CD4-positive, alpha-beta T cell (primary cell): ENCODE data around the gene SSBP2. TPM values are rescaled to one million over a fixed set of nuclear protein-coding genes. Genes with fewer than 3 reads are reported as not detected.

Experiments
- ATAC-seq: fragments of 200-7000 bp; cut with Tn5 transposase; one replicate; pipeline ENCODE4 v1.10.0; 2022; ENCODE audit warnings: mild to moderate bottlenecking; ENCODE audit not compliant: poor library complexity
- CTCF ChIA-PET: fragments of 350-600 bp; sonication (Branson Sonifier 250); formaldehyde crosslinking; loops from one replicate; lab custom pipeline; 2021; ENCODE audit warnings: antibody characterized with exemption, inconsistent platforms; lab: Charles Lee
- POLR2A ChIA-PET: fragments of 350-600 bp; sonication (Branson Sonifier 250); formaldehyde crosslinking; loops from one replicate; lab custom pipeline; 2021; ENCODE audit warnings: antibody characterized with exemption, inconsistent platforms; lab: Charles Lee
- DNase-seq, 14 experiments: peaks; one replicate each; pipeline ENCODE4 v3.0.0-alpha.2; 2013 to 2020; ENCODE audit warnings: mixed read lengths in 2 of 14
- H3K27ac ChIP-seq, 2 donors: one replicate each; pipeline versions ENCODE4 v1.5.1 to v1.7.0; 2013; ENCODE audit warnings: low read length in 2 of 2, low read depth in 1 of 2, mild to moderate bottlenecking in 1 of 2
- H3K27me3 ChIP-seq, 2 experiments: 1 replicate in 1 of 2; 2 replicates in 1 of 2; pipeline versions ENCODE4 v1.6.1 to v1.7.0; 2013; ENCODE audit warnings: low read length in 2 of 2, control low read depth in 1 of 2, mild to moderate bottlenecking in 1 of 2, moderate library complexity in 1 of 2; ENCODE audit not compliant: insufficient read depth in 2 of 2, control insufficient read depth in 1 of 2
- H3K36me3 ChIP-seq: one replicate; pipeline ENCODE4 v1.6.1; 2013; ENCODE audit warnings: low read length, control low read depth; ENCODE audit not compliant: insufficient read depth
- H3K4me1 ChIP-seq: one replicate; pipeline ENCODE4 v1.6.1; 2013; ENCODE audit warnings: low read length, control low read depth; ENCODE audit not compliant: insufficient read depth
- H3K4me3 ChIP-seq: one replicate; pipeline ENCODE4 v1.5.1; 2013; ENCODE audit warnings: mild to moderate bottlenecking, low read length, moderate library complexity
- H3K9me3 ChIP-seq, 2 experiments: 1 replicate in 1 of 2; 2 replicates in 1 of 2; pipeline versions ENCODE4 v1.6.1 to v1.7.0; 2013; ENCODE audit warnings: low read length in 2 of 2, mild to moderate bottlenecking in 2 of 2, control low read depth in 1 of 2, moderate library complexity in 1 of 2; ENCODE audit not compliant: control insufficient read depth in 1 of 2, insufficient read depth in 1 of 2
- H3K27ac Mint-ChIP-seq: one replicate; pipeline ENCODE4 v1.8.0; 2020; ENCODE audit warnings: mixed read lengths
- H3K27me3 Mint-ChIP-seq: one replicate; pipeline ENCODE4 v1.8.0; 2021; ENCODE audit warnings: mixed read lengths
- H3K36me3 Mint-ChIP-seq: one replicate; pipeline ENCODE4 v1.8.0; 2021; ENCODE audit warnings: low read depth, mixed read lengths
- H3K4me1 Mint-ChIP-seq: one replicate; pipeline ENCODE4 v1.8.0; 2021; ENCODE audit warnings: low read depth, mixed read lengths
- H3K4me3 Mint-ChIP-seq: one replicate; pipeline ENCODE4 v1.8.0; 2020; ENCODE audit warnings: mild to moderate bottlenecking, mixed read lengths
- H3K9me3 Mint-ChIP-seq: one replicate; pipeline ENCODE4 v1.8.0; 2020; ENCODE audit warnings: mixed read lengths
- intact Hi-C, 2 experiments: fragments of 100-400 bp; cut with DNase I in 1 of 2; cut with micrococcal nuclease in 1 of 2; formaldehyde crosslinking; loops; one replicate each; pipeline versions ENCODE4 v1.15.1 to v1.9.0; 2023 to 2025; cut with DNase I, micrococcal nuclease
- polyA plus RNA-seq, 2 donors: library from polyadenylated mRNA; unstranded; fragments of 120-200 nt; gene quantifications; one replicate each; pipeline ENCODE4 v1.2.1, GENCODE V29; 2013
- total RNA-seq, 174 experiments: library from RNA in 2 of 174; stranded (reverse) in 2 of 174; gene quantifications; one replicate each; pipeline ENCODE4 v1.2.3 and lab custom pipeline; 2021 to 2026
- TF ChIP-seq, protein P1 (sequence below): fragments of 200-600 bp; IDR thresholded peaks from one replicate; pipeline ENCODE4 v1.8.0; 2022; ENCODE audit warnings: antibody characterized with exemption, mild to moderate bottlenecking

SSBP2 gene
- total RNA-seq (10 to 100 TPM; 33.5 to 36.3 TPM), total RNA-seq (lab: John Stamatoyannopoulos, UW) (4.6 to 97.0 (median 27.0) reads per million in 172 experiments)
- 33.5 TPM for polyA plus RNA-seq (2013, experiment 1 of 2)
- 41.9 TPM for polyA plus RNA-seq (2013, experiment 2 of 2)

DNA sequence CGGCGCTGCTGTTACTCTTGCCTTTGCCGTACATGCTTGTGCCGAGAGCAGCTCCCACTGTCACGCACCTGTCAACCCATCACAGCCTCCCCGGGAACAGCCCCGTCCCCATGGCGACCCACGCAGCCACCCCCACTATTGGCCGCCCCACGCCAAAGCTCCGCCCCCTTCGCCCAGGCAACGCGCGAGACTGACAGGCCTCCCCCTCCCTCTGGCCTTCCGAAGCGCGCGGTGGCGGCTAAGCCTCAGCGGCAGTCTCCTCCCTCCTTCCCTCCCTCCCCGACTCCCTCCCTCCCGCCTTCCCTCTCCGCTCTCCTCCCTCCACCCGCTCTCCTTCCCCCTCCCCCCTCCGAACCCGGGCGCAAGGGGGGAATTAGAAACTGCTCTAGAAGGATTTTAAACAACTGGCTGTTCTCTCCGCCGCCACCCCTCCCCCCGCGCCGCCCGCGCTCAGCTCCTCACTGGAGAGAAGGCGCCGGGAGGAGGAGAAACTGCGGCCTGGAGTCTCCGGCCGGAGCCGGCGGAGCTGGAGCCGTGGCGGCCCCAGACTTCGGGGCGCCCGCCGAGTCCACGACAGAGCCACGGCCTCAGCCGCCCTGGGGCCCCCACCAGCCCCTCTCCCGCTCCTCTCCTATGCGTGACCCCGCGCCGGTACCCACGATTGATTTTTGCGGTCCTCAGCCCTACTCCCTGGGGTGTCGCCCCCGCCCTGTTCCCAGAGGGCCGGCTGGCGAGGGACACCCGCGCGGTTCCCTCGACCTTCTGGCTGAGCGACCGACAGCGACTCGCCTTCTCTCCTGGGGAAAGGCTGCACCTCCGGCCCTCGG lies at the start of gene SSBP2:
Gene SSBP2 (minus strand): TSS at position 89 of the 827 bp plus-strand sequence. CDS start 55 bp downstream, at position 34.
- peaks cover 13% of the 10 kb centered on the region for H3K4me1 ChIP-seq
- H3K4me1 Mint-ChIP-seq = peaks cover 44% of the 10 kb centered on the region
- H3K27me3 Mint-ChIP-seq = no peaks in the 10 kb centered on the region
- POLR2A ChIA-PET = interaction anchor here (0.7 to 6.9 kb wide), 44 partner anchors 9 to 1326 kb away, joined by 3 to 383 read pairs (median 5); partner anchors contain the start of genes ATG10, DHFR, RPS23 and TMEM167A
- H3K27me3 ChIP-seq = no peaks in the 10 kb centered on the region
- peak within 1 kb of the TSS; percentile 66 to 79 for H3K27ac ChIP-seq
- intact Hi-C loops = loop anchor here (1.0 to 10.0 kb wide), 8 partner anchors 36 to 524 kb away; partner anchors contain the start of genes ATG10 (in 1 of the 2) and RPS23 (in 1 of the 2)
- H3K9me3 Mint-ChIP-seq = no peaks in the 10 kb centered on the region
- ATAC-seq (peak; percentile 87), DNase-seq (peak; percentile 99 to 100 (median 100))
- H3K27ac Mint-ChIP-seq = peak within 1 kb of the TSS; percentile 96
- H3K36me3 Mint-ChIP-seq = peaks cover 11% of the 10 kb centered on the region
- CTCF ChIA-PET = interaction anchor here (0.8 to 2.5 kb wide), 4 partner anchors 11 to 100 kb away, joined by 3 to 11 read pairs (median 6); no protein-coding TSS in a partner anchor
- no peaks in the 10 kb centered on the region for H3K9me3 ChIP-seq
- H3K36me3 ChIP-seq = no peaks in the 10 kb centered on the region
- H3K4me3 Mint-ChIP-seq = peak within 1 kb of the TSS; percentile 99
- peak within 1 kb of the TSS; percentile 68 for H3K4me3 ChIP-seq
- TF ChIP-seq, protein P1, sequence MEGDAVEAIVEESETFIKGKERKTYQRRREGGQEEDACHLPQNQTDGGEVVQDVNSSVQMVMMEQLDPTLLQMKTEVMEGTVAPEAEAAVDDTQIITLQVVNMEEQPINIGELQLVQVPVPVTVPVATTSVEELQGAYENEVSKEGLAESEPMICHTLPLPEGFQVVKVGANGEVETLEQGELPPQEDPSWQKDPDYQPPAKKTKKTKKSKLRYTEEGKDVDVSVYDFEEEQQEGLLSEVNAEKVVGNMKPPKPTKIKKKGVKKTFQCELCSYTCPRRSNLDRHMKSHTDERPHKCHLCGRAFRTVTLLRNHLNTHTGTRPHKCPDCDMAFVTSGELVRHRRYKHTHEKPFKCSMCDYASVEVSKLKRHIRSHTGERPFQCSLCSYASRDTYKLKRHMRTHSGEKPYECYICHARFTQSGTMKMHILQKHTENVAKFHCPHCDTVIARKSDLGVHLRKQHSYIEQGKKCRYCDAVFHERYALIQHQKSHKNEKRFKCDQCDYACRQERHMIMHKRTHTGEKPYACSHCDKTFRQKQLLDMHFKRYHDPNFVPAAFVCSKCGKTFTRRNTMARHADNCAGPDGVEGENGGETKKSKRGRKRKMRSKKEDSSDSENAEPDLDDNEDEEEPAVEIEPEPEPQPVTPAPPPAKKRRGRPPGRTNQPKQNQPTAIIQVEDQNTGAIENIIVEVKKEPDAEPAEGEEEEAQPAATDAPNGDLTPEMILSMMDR = no peak

DNA sequence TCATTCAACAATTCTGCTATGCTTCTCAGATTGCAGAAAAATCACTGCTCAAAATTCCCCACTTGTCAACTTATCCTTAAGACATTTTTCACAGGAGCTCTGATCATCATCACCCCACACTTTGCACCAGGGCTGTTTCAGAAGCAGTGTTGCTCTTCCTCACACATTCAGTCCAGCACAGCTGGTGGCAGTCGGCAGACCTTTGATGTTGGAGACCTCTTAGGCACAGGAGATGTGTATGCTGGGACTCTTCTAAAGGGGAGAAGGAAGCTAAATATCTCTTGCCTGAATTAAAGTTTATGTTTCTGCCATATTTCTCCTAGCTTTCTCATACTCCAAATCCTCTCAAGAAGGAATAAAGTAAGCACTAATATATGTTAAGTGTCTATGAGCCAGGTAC lies 44.8 kb upstream of the SSBP2 start:
- Histone ChIP-seq H3K36me3 (no peaks in the 10 kb centered on the region), H3K27me3 (no peaks in the 10 kb centered on the region), H3K4me1 (no peaks in the 10 kb centered on the region), H3K4me3 (no peak overlapping the region), H3K27ac (no peak overlapping the region), H3K9me3 (no peaks in the 10 kb centered on the region)
- DNase-seq (no peak), ATAC-seq (no peak)
- TF ChIP-seq, protein P1 = no peak
- no peak overlapping the region for H3K4me3 Mint-ChIP-seq
- no peaks in the 10 kb centered on the region for H3K36me3 Mint-ChIP-seq
- no peak overlapping the region for H3K27ac Mint-ChIP-seq
- ChIA-PET POLR2A (no interaction called here), CTCF (interaction anchor here (1.2 kb wide), 1 partner anchor 9 kb away, joined by 3 read pairs; no protein-coding TSS in a partner anchor)
- H3K9me3 Mint-ChIP-seq = no peaks in the 10 kb centered on the region
- intact Hi-C loops = no loop called here
- no peaks in the 10 kb centered on the region for H3K27me3 Mint-ChIP-seq
- H3K4me1 Mint-ChIP-seq = peaks cover 8% of the 10 kb centered on the region

DNA sequence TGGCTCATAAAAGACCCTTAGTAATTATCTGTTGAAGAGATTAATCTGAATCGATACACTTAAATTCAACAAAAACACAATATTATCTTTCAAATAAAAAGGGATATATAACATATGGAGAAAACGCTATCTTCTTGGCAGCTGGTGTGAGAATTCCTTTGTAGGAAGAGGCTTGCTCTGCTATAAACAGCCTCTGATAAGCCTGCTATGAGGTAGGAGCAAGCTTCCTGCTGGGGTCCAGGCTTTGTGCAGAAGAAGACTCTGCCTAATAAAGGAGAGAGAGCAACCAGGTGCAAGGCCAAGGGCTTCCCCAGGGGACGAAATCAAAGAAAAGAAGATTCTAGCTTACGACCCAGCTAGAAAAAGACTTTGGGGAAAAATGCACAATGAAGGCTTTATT lies 43.3 kb upstream of the SSBP2 start:
- Histone ChIP-seq H3K4me1 (no peaks in the 10 kb centered on the region), H3K36me3 (no peaks in the 10 kb centered on the region), H3K27ac (no peak overlapping the region), H3K9me3 (no peaks in the 10 kb centered on the region), H3K4me3 (no peak overlapping the region), H3K27me3 (no peaks in the 10 kb centered on the region)
- Mint-ChIP-seq H3K36me3 (no peaks in the 10 kb centered on the region), H3K4me1 (peaks cover 8% of the 10 kb centered on the region), H3K27me3 (no peaks in the 10 kb centered on the region), H3K4me3 (no peak overlapping the region), H3K9me3 (no peaks in the 10 kb centered on the region), H3K27ac (no peak overlapping the region)
- TF ChIP-seq, protein P1 = no peak
- intact Hi-C loops = no loop called here
- ATAC-seq = no peak
- DNase-seq = no peak
- CTCF ChIA-PET = no interaction called here
- POLR2A ChIA-PET = no interaction called here
